ENCODE measurements around the gene ALDH2.

DNA sequence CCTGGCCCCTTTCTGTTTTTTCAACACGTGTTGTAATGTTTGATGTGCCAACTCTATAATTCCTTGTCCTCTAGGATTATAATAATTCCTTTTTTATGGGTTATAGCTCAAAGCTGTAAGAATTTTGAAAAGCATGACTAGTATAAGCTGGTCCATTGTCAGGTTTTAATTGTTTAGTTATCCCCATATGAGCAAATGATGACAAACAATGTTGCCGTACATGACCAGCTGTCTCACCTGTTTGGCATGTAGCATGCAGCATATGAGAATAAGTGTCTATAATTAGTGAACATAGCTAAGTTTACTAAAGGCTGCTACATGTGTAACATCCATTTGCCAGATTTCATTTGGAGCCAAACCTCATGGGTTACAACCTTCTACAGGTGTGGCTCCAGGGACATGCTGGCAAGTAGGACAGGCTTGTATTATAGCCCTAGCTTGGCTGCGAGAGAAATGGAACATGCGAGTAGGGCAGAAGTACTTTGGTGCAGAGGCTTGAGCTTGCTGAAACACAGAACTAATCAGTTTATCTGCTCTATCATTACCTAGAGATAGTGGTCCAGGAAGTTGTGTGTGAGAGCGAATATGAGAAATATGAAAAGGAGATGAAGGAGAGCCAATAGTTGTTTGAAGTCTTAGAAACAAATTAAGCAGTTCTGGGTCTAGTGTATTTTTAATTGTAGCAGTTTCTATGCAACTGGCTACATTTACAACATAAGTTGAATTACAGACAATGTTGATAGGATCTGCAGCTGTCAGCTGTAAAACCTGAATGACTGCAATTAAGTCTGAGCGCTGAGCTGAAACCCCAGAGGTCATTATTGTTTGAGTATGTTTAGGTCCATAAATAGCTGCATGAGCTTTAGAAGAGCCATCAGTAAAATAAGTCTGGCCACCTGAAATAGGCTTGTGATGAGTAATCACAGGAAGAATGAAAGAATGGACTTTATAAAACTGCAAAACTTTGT, 52.7 kb downstream of the ALDH2 start:
- TF ChIP-seq NFIC (IDR thresholded peaks at IDR 0.05; ENCODE audit: low read depth, low read length) (no peak), MTA2 (IDR thresholded peaks at IDR 0.05; ENCODE audit: low read depth) (no peak), LARP7 (IDR thresholded peaks at IDR 0.05) (no peak), CREM (IDR thresholded peaks at IDR 0.05; ENCODE audit: low read depth) (no peak), ZNF274 (IDR thresholded peaks at IDR 0.05; ENCODE audit: insufficient read depth, insufficient read length) (no peak), BRCA1 (IDR thresholded peaks at IDR 0.05; ENCODE audit: low read depth, low read length) (no peak), POLR2A (IDR thresholded peaks at IDR 0.05; ENCODE audit: low read depth, low read length) (no peak), RAD21 (IDR thresholded peaks at IDR 0.05; ENCODE audit: insufficient read depth, low read depth, low read length) (no peak), CHD4 (IDR thresholded peaks at IDR 0.05) (no peak), YY1 (IDR thresholded peaks at IDR 0.05; ENCODE audit: low read depth, low read length) (no peak)
- TF ChIP-seq, protein P1, sequence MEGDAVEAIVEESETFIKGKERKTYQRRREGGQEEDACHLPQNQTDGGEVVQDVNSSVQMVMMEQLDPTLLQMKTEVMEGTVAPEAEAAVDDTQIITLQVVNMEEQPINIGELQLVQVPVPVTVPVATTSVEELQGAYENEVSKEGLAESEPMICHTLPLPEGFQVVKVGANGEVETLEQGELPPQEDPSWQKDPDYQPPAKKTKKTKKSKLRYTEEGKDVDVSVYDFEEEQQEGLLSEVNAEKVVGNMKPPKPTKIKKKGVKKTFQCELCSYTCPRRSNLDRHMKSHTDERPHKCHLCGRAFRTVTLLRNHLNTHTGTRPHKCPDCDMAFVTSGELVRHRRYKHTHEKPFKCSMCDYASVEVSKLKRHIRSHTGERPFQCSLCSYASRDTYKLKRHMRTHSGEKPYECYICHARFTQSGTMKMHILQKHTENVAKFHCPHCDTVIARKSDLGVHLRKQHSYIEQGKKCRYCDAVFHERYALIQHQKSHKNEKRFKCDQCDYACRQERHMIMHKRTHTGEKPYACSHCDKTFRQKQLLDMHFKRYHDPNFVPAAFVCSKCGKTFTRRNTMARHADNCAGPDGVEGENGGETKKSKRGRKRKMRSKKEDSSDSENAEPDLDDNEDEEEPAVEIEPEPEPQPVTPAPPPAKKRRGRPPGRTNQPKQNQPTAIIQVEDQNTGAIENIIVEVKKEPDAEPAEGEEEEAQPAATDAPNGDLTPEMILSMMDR (IDR thresholded peaks at IDR 0.05 in 2 of 3, conservative IDR thresholded peaks at IDR 0.05 in 1 of 3; ENCODE audit: control insufficient read depth in 2 of 3, extremely low read depth in 1 of 3, insufficient read depth in 1 of 3, low read depth in 3 of 3, low read length in 3 of 3): no peak

Measured in GM12878 (cell line).